NCI-H82 treated with DMSO at 0.1 percent for 48 hours (cell line): ENCODE measurements around the gene CSTPP1.
"Not testable (repeated sequence)": the region's sequence is repeated elsewhere in the genome, so short reads cannot be mapped to it uniquely, and the experiment has no call there.

Experiments
- DNase-seq: peaks from one replicate; lab custom pipeline; 2025; ENCODE audit not compliant: unreplicated experiment; lab: John Stamatoyannopoulos, UW

The CSTPP1 gene

DNA sequence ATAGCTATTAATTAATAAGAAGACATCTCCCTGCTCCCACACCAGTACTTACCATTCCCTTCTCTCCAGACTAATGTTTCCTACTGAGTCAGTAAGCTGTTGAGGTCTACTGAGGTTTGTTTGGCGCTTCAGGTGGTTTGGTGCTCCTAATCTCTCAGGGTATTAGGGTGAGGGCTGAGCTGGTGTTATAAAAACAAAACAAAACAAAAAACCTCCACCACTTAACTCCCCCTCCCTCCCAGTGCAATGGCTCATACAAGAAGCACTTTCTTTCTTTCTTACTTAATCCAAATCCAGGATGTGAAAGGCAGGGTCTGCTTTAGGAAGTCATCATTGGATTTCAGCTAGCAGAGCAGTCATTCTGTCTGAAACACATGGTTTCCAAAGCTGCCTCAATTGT, 15.3 kb downstream of the CSTPP1 start:
- peak; percentile 71 for DNase-seq

DNA sequence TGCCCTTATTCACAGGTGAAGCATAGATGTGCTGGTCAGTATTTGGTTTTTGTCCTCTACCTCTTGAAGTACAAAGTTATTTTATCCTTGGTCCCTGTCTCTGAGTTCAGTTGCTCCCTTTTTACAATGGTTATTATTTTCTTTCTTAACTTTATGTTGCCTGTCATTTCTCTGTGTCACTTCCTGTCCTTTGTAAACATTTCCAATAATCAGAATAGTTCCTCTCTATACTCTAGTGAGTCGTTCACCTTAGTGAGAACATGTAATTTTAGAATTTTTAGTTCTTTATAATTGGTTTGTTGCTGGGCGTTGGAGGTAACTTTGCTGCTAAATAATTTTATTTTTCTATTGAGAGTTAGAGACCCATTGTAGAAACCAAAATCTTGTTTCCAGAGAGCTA, 16.0 kb downstream of the CSTPP1 start:
- no peak for DNase-seq

DNA sequence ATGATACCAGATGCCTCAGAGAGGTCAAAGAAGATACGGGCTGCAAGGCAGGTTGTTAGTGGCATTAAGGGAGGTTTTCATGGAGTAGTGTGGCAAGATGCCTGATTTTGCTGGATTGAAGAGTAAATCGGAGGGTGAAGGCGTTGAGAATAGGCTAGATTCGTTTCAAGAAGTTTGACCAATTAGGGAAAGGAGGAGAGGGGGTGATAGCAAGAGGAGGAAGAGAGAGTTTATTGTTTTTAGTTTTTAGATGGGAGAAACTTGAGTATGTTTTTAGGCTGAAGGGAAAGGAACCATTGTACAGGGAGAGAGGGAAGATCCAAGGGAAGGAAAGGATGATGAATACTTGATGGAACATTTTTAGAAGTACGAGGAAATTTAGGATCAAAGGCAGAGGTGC, 16.5 kb downstream of the CSTPP1 start:
- no peak for DNase-seq

DNA sequence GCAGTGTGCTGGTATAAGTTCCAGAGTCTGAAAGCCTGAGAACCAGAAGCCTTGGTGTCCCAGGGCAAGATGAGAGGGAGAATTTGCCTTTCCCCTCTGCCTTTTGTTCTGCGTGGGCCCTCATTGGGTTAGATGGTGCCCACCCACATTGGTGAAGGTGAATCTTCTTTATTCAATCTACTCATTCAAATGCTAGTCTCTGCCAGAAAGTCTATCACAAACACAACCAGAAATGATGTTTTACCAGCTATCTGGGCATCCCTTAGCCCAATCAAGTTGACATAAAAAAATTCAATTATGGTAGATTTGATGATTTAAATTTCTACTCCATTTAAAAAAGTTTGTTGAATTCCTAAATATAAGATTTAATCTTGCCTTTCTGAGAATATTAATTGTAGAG, 22.2 kb downstream of the CSTPP1 start:
- DNase-seq, result no peak

DNA sequence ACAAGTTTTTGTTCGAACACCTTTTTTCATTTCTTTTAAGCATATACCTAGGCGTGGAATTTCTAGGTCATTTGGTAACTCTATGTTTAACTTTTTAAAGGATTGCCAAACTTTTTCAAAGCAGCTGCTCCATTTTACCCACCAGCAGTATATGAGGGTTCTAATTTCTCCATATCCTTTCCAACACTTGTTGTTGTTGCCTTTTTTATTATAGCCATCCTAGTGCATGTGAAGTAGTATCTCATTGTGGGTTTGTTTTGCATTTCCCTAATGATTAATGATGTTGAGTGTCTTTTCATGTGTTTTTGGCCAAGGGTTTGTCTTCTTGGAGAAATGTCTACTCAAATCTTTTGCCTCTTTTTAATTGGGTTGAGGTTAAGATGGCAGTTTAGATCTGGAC, 24.5 kb downstream of the CSTPP1 start:
- DNase-seq, result no peak

DNA sequence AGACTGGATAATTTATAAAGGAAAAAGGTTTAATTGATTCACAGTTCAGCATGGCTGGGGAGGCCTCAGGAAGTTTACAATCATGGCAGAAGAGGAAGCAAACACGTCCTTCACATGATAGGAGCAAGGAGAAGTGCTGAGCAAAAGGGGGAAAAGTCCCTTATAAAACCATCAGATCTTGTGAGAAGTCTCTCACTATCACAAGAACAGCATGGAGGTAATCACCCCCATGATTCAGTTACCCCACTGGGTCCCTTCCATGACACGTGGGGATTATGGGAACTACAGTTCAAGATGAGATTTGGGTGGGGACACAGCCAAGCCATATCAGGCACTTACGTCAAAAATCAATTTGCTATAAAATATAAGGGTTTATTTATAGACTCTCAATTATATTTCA, 25.3 kb downstream of the CSTPP1 start:
- not testable (repeated sequence) for DNase-seq

DNA sequence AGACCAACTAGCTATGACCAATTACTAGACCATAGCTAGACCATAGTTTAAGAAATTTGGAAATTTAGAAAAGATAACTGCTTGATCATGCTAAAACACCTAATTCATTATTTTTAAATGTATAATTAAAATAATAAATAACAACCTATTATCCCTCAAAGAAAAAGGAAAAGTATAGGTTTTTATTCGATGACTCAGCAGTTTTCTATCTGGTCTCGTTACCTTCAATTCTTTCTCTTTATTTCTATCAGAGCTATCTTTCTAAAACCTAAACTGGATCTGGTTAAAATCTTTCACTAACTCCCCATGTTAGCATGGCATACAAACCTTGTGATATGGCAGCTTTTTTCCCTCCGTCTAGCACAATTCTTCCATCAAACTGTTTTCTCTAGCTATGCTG, 27.3 kb downstream of the CSTPP1 start:
- DNase-seq, result no peak

DNA sequence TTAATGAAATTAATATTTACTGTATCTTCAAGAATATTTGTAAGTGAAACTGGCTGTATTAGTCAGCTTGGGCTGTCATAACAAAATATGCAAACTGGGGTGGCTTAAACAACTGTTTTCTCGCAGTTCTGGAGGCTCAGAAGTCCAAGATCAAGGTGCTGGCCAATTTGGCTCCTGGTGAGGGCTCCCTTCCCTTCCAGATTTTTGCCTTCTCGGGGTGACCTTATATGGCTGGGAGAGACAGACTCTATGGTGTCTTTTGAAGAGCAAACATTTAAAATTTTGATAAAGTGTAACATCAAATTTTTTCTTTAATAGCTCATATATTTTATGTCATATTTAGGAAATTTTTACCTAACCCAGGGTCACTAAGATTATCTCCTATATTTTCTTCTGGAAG, 30.2 kb downstream of the CSTPP1 start:
- no peak for DNase-seq

DNA sequence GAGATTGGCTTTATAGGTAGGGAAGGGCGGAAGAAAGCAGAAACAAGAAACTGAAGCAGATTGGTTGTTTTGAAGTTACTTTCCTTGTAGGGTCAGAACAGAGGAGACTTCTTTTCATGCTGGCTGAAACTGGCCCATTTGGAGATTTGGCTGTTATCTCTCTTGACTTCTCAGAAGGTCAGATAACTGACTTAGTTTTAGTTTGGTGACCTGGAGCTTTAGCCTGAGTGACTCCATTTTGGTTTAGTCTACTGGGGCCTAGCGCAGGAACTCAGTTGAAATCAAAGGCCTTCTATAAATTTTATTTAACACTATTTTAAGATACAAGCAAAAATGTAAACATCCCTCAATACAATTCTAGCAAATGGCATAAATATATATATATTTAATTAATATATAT, 31.4 kb downstream of the CSTPP1 start:
- no peak for DNase-seq

DNA sequence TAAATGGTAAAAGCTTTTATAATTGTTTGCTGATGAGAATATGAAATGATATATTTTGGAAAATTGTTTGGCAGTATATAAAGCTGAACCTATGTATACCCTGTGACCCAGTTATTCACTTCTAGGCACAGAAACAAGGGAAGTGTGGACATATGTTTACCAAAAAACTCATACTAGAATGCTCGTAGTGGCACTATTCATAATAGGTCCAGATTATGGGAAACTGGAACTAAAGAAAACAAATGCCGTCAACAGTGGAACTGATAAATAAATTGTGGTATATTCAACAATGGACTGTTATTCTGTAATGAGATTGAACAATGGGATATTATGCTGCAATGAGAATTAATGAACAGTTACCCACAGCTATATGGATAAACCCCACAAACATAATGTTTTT, 32.8 kb downstream of the CSTPP1 start:
- no peak for DNase-seq

DNA sequence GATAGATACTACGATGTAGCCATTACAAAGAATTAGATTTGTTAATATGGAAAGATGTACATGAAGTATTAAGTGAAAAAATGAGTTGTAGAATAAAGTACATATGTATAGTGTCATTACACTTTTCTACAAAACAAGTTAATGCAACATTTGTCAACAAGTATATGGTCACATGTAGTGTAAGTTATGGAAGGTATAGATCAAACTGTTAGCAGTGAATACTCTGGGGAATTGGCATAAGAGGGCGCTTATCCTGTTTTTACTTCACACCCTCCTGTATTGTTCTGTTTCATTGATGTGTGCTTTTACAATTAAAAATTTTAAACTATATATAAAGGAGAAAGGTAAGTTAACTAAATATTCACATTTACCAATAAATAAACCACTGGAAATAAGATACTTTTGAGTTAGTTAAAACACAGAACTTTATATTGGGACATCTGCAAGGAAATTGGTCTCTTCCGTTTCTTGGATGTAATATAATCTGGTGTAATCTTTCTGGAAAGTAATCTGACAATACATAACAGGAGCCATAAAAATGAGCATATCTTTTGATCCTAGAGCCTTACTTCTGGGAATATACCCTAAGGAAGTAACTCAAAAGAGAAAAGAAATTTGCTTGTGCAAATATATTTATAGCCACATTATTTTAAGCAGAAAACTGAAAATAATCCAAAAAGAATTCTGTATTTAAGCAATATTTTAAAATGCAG, 34.5 kb downstream of the CSTPP1 start:
- no peak for DNase-seq

DNA sequence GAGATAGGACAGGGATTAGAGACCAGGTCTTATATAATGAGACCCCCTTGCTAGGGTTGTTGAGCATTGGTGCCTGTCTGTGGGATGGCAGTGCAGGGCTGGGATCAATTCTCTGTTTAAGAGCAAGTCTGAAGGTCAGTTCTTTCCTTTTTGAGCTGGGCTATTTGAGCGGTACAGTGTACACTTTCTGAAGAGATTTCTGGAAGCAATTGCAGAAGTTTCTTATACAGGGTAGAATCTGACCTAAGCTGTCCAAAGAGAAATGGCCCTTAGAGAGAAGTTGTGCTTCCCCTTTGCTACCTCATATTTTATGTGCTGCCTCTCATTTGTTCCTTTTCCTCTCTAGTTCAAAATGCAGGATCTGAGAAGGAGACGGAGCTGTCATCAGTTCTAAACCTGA, 35.8 kb downstream of the CSTPP1 start:
- DNase-seq, result no peak

DNA sequence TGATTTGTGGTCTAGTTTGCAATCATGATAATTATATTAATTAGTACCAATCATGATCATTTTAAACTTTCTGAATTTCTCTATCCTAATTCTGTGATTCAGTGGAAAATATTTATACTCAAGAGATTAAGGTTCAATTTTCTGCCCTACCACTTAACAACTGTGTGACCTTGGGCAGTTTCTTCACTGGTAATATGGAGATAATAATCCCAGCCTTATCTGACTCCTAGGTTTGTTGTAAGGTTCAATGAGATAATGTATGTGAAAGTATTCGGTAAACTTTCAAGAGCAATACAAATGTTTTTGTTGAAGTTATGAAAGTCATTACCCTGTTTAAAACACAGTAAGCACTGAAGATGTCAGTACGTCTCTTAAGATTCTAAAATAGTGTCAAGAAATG, 36.3 kb downstream of the CSTPP1 start:
- no peak for DNase-seq

DNA sequence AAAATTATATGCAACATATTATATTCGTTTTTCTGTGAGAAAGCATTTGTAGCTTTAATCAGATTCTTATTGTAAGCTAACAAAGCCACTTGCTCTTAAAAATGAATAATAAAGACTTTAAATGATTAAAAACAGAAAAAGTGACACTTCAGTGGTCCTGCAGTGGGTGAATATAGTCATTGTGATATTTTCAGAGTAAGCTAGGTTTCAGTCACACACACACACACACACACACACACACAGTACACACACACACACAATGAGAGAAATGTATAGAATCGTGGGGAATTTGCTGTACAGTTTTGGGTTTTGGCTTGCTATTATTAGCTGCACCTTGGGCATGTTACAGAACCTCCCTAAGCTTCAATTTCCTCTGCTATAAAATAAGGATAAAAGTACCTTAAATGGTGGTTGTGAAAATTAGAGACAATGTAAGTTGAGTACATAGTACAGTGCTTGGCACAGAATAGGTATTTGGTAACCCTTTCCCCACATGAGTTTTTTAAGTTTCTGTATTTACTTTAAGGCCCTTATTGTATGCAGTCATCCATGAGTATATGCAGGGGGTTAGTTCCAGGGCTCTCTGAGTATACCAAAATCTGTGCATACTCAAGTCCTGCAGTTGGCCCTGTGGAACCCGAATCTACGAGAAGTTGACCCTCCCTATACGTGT, 39.8 kb downstream of the CSTPP1 start:
- no peak for DNase-seq

DNA sequence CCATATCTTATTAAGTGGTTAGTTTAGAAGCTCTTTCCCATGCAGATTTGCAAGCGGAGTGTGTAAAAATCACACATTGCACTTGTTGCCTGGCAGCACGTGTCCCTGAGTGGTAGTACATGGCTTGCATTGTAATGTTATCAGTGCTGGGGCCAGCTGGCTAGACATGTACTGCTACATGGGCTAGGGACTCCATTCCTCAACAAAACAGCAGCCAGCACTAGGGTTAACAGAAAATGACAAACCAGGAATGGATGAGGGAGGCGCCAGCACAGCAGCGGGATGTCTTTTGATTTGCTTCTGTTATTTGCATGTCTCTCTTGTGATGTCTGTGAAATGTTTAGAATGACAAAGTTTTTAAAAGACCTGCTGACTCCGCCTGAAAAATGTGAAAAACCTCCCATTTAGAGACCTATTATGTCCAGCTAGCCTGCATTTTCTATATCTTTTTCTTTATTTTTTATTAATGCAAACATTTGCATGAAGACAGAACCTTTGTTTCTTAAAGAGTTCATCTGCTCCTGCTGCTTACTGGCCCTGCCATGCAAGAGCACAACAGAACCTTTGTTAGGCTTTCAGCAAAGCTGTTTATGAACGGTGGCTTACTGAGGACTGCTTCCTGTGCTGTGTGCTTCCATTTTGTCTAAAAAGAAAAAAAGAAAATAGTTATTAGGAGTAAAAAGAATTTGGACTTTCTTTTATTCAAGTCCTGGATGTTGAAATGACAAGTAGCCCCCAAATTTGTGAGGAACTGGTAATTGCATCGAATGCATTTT, 40.7 kb downstream of the CSTPP1 start:
- no peak for DNase-seq

DNA sequence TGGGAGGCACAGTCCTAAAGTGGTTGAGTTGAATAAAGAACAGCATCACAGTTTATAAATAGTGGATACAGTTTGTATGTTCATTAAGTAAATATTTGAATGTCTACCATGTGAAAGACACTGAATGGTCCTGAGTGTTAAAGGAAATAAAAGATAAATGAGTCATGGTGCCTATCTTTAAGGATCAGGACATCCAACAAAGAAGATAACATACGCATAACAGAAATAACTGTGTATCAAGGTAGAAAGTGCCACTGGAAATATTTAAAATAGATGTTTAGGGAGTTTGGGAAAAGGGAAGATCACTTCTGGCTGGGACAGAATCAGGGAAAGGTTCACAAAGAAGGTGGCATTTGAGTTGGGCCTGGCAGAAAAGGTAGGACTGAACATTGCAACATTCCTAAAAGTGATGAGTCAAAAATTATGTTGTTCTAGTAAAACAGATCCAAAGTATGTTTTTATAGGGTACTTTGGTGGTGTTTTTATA, 41.5 kb downstream of the CSTPP1 start:
- no peak for DNase-seq

DNA sequence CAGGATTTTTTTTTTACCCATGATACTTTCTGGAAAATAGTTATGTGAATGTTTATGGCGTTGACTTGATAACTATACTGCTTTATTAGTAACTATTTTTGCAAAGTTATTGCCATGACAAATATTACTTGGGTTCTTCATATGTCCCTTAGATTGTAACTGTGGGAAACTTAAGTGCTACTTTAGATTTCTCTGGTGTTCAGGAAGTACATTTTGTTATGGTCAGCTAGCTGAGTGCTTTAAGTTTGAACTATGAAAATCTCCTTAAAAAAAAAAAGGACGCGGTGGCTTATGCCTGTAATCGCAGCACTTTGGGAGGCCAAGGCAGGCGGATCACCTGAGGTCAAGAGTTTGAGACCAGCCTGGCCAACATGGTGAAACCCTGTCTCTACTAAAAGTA, 42.8 kb downstream of the CSTPP1 start:
- no peak for DNase-seq

DNA sequence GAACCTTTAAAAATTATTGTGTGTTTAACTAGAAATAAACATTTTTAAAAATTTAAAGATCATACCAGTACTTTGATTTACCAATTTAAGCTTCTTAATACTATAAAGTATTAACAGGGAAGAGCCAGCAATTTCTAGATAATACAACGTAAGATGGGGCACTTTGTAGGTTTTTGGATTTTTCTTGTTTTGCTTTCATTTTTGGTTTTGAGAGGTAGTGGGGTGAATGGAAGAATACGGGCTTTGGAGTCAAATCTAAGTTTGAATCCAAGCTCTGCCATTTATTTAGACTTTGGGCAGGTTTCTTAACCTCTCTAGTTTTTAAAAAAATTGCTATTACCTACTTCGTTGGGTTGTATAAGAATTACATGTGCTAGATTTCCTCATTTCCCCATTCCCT, 44.9 kb downstream of the CSTPP1 start:
- no peak for DNase-seq

DNA sequence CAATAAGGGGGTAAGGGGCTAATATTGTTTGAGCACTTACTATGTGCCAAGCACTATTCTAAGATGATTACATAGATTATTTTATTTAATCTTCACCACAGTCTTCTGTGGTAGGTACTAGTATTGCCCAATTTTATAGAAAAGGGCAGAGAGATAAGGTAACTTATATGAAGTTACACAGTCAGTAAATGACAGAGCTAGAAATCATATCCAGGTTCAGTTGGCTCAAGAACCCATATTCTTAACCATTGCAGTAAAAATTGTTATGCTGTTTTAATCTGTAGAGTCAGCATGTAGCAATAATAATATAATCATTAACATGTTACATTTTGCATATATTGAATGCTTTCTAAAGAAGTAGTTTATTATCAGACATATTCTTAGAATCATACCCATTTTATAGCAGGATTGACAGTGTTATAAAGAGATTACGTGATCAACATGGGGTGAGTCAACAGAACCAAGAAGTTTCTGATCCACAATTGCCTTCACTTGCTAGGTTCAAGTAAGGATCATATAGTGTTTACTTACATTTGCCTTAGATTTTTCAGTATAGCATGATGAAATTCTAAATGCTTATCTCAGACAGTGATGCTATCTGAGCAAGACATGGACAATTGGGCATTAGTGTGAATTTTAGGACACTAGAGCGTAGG, 46.4 kb downstream of the CSTPP1 start:
- DNase-seq, result no peak

DNA sequence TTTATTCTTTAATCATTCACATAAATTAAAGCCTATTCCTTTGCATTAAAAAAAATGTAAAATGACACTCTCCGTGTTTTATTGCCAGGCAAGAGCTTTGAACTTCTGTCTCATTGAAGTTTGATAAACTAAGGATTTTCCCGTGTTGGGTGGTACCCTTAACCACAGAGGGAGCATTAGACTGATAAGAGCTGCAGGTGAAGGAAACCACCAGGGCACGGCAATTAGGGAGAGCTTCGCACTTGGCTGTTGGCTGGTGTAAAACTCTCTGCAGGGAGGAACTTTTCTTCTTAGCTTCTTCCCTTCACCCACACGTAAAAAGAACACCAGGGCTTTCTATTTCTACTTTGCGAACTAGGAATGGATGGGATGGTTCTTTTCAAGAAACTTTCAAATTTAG, 47.0 kb downstream of the CSTPP1 start:
- DNase-seq, result no peak

DNA sequence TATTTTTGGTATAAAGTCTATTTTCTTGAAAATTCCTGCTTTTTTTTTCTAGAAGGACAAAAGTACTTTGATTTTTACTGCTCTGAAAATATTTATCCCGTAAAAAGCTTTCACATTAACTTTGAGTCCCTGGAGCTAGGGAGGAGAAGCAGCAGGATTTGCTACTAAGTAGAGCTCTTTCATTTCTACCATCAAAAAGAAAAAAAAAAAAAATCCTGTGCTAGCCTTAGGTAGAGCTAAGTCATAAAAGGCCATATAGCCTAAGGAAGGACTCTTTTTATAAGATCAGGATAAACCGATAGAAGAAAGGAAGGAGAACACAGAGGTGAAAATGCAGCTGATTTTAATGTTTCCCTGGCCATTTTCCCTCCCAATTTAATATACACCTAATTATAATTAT, 48.0 kb downstream of the CSTPP1 start:
- DNase-seq, result no peak

DNA sequence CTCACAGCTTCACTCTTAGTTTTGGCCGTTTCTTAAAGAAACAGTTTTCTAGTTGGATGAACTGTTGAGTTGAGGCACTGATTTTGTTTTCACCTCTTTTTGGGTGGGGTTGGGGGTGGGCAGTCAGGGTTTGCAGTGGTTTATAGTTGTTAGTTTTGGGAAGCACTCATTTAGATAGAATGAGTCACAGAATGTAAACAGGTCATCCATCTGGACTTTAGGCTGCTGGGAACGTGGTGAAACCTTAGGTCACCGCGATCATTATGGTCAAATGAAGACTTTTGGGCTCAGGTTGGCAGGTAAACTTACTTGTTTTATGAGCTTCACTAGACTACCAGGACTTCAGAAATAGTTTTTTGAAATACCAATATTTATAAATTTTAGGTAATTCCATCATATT, 48.4 kb downstream of the CSTPP1 start:
- DNase-seq, result no peak
